ENCODE results near the gene S100A4.
"Not testable (repeated sequence)": the region's sequence is repeated elsewhere in the genome, so short reads cannot be mapped to it uniquely, and the experiment has no call there.

S100A4 gene

DNA sequence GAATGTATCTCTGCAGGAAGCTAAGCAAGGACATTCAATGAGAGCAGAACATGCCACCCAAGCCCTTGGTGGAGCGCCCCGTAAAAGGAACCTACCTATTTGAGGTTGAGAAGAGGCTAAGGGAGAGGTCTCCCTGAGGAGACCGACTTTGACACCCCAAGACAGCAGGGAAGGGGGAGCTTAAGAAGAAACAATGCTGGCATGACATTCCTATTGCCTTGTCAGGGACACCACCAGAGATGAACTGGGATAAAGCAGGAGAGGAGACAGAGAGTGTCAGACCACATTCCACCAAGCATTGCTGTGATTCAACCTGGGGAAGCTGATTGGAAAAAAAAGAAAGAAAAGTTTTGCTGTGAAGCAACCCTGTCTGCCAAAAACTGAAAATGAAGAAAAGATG is 33.3 kb upstream of the S100A4 start:
- no peak overlapping the region for H2AFZ ChIP-seq (ENCODE audit: low read depth)

GRCh38 chr1:153578490-153578889 is 32.9 kb upstream of the S100A4 start:
- H3K27me3 ChIP-seq (ENCODE audit: insufficient read depth, low read depth): peaks cover 10% of the 10 kb centered on the region; the same call in 1 of the 2 replicates
- no peaks in the 10 kb centered on the region for H3K4me1 ChIP-seq (ENCODE audit: low read depth, poor library complexity, severe bottlenecking)
- H4K20me1 ChIP-seq (ENCODE audit: insufficient read depth): no peaks in the 10 kb centered on the region
- H3K79me2 ChIP-seq (ENCODE audit: insufficient read depth, low read depth): no peaks in the 10 kb centered on the region
- no peak overlapping the region for H3K9ac ChIP-seq
- H3K27ac ChIP-seq: no peak overlapping the region
- H3K36me3 ChIP-seq (ENCODE audit: insufficient read depth): no peaks in the 10 kb centered on the region
- no peak overlapping the region for H2AFZ ChIP-seq (ENCODE audit: low read depth)
- no peak for TF ChIP-seq CTCF (conservative IDR thresholded peaks at IDR 0.05; ENCODE audit: low read depth, low read length)
- no peak overlapping the region for H3K4me2 ChIP-seq
- no peak overlapping the region for H3K4me3 ChIP-seq (IDR thresholded peaks at IDR 0.05; ENCODE audit: insufficient read depth, low read depth, low read length)

More for the DNA sequence above, 33.3 kb upstream of the S100A4 start:
- Histone ChIP-seq H3K4me1 (ENCODE audit: low read depth, poor library complexity, severe bottlenecking) (no peaks in the 10 kb centered on the region), H3K4me3 (IDR thresholded peaks at IDR 0.05; ENCODE audit: insufficient read depth, low read depth, low read length) (no peak overlapping the region), H4K20me1 (ENCODE audit: insufficient read depth) (no peaks in the 10 kb centered on the region), H3K79me2 (ENCODE audit: insufficient read depth, low read depth) (no peaks in the 10 kb centered on the region), H3K27me3 (ENCODE audit: insufficient read depth, low read depth) (peaks cover 10% of the 10 kb centered on the region; the same call in 1 of the 2 replicates), H3K27ac (no peak overlapping the region), H3K9ac (no peak overlapping the region), H3K4me2 (no peak overlapping the region), H3K36me3 (ENCODE audit: insufficient read depth) (no peaks in the 10 kb centered on the region)
- TF ChIP-seq CTCF (conservative IDR thresholded peaks at IDR 0.05; ENCODE audit: low read depth, low read length): no peak

- Histone ChIP-seq H3K9ac (no peak overlapping the region), H4K20me1 (ENCODE audit: insufficient read depth) (no peaks in the 10 kb centered on the region), H3K27me3 (ENCODE audit: insufficient read depth, low read depth) (peaks cover 10% of the 10 kb centered on the region; the same call in 1 of the 2 replicates), H3K4me3 (IDR thresholded peaks at IDR 0.05; ENCODE audit: insufficient read depth, low read depth, low read length) (no peak overlapping the region), H3K4me1 (ENCODE audit: low read depth, poor library complexity, severe bottlenecking) (peaks cover 7% of the 10 kb centered on the region), H3K27ac (no peak overlapping the region), H3K4me2 (no peak overlapping the region), H3K36me3 (ENCODE audit: insufficient read depth) (no peaks in the 10 kb centered on the region), H3K79me2 (ENCODE audit: insufficient read depth, low read depth) (no peaks in the 10 kb centered on the region), H2AFZ (ENCODE audit: low read depth) (no peak overlapping the region)
- TF ChIP-seq CTCF (conservative IDR thresholded peaks at IDR 0.05; ENCODE audit: low read depth, low read length): no peak
These were observed 32.0 kb upstream of the S100A4 start for GRCh38 chr1:153577624-153578051.

DNA sequence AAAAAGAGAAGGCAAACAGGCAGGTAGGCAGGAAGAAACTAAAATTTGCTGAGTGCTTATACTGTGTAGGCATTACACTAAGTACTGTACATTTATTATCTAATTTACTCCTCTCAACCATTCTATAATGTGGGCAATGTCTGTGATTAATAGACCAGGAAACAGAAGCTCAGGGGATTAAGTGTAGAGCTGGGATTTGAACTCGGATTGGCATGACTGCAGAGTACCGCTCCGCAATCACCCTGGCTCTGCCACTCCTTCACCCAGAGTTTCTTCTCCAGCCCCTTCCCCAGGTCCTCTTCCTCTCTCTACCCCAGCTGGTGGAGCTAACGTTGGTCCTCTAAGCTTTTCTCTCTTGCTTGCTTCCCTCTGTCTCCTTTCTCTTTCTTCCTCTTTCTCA is 31.5 kb upstream of the S100A4 start:
- H3K27me3 ChIP-seq (ENCODE audit: insufficient read depth, low read depth): peaks cover 10% of the 10 kb centered on the region; the same call in 1 of the 2 replicates
- no peak overlapping the region for H3K27ac ChIP-seq
- H2AFZ ChIP-seq (ENCODE audit: low read depth): no peak overlapping the region
- no peaks in the 10 kb centered on the region for H3K36me3 ChIP-seq (ENCODE audit: insufficient read depth)
- H3K9ac ChIP-seq: no peak overlapping the region
- no peaks in the 10 kb centered on the region for H4K20me1 ChIP-seq (ENCODE audit: insufficient read depth)
- no peak overlapping the region for H3K4me3 ChIP-seq (IDR thresholded peaks at IDR 0.05; ENCODE audit: insufficient read depth, low read depth, low read length)
- peaks cover 8% of the 10 kb centered on the region for H3K4me1 ChIP-seq (ENCODE audit: low read depth, poor library complexity, severe bottlenecking)
- no peak overlapping the region for H3K4me2 ChIP-seq
- TF ChIP-seq CTCF (conservative IDR thresholded peaks at IDR 0.05; ENCODE audit: low read depth, low read length): no peak
- H3K79me2 ChIP-seq (ENCODE audit: insufficient read depth, low read depth): no peaks in the 10 kb centered on the region

- not testable (repeated sequence) for H4K20me1 ChIP-seq (ENCODE audit: insufficient read depth); H3K36me3 ChIP-seq (ENCODE audit: insufficient read depth); H2AFZ ChIP-seq (ENCODE audit: low read depth); H3K79me2 ChIP-seq (ENCODE audit: insufficient read depth, low read depth); H3K4me3 ChIP-seq (IDR thresholded peaks at IDR 0.05; ENCODE audit: insufficient read depth, low read depth, low read length); H3K27ac ChIP-seq; H3K4me1 ChIP-seq (ENCODE audit: low read depth, poor library complexity, severe bottlenecking); H3K9ac ChIP-seq; H3K4me2 ChIP-seq
- peaks cover 10% of the 10 kb centered on the region; the same call in 1 of the 2 replicates for H3K27me3 ChIP-seq (ENCODE audit: insufficient read depth, low read depth)
These were observed 29.9 kb upstream of the S100A4 start for GRCh38 chr1:153575497-153575896.

DNA sequence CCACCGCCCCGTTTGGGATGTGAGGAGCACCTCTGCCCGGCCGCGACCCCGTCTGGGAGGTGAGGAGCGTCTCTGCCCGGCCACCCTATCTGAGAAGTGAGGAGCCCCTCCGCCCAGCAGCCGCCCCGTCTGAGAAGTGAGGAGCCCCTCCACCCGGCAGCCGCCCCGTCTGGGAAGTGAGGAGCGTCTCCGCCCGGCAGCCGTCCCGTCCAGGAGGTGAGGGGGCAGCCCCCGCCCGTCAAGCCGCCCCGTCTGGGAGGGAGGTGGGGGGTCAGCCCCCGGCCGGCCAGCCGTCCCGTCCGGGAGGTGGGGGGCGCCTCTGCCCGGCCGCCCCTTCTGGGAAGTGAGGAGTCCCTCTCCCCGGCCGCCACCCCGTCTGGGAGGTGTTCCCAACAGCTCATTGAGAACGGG is 29.5 kb upstream of the S100A4 start:
- not testable (repeated sequence) for H3K79me2 ChIP-seq (ENCODE audit: insufficient read depth, low read depth); H3K4me3 ChIP-seq (IDR thresholded peaks at IDR 0.05; ENCODE audit: insufficient read depth, low read depth, low read length); H4K20me1 ChIP-seq (ENCODE audit: insufficient read depth); H3K9ac ChIP-seq; H3K36me3 ChIP-seq (ENCODE audit: insufficient read depth); H2AFZ ChIP-seq (ENCODE audit: low read depth); H3K27ac ChIP-seq; H3K4me2 ChIP-seq; H3K4me1 ChIP-seq (ENCODE audit: low read depth, poor library complexity, severe bottlenecking)
- H3K27me3 ChIP-seq (ENCODE audit: insufficient read depth, low read depth): peaks cover 10% of the 10 kb centered on the region; the same call in 1 of the 2 replicates

Data from KMS-11 (cell line).